B cell (primary cell): Measurements from ENCODE around the gene CWC25.

Source experiments
- CTCF ChIP-seq: fragments of 200-600 bp; IDR thresholded peaks from one replicate; pipeline ENCODE4 v1.8.0; 2022; ENCODE audit warnings: antibody characterized with exemption, mild to moderate bottlenecking
- EZH2 ChIP-seq: IDR thresholded peaks from 2 replicates; pipeline ENCODE4 v1.6.1; 2012; ENCODE audit warnings: borderline replicate concordance, low read depth, mild to moderate bottlenecking, moderate library complexity, low read length; ENCODE audit not compliant: insufficient read depth, poor library complexity, severe bottlenecking

GRCh38 chr17:38872027-38872511 lies 46.9 kb upstream of the CWC25 start:
- TF ChIP-seq CTCF (no peak), EZH2 (no peak)
